HG03139 (cell line): Measurements from ENCODE around the gene RNF144A.

ENCODE experiments used
- ATAC-seq: cut with Tn5 transposase; IDR thresholded peaks from one replicate; pipeline ENCODE4 v1.9.1; 2021; ENCODE audit not compliant: unreplicated experiment

The RNF144A gene

DNA sequence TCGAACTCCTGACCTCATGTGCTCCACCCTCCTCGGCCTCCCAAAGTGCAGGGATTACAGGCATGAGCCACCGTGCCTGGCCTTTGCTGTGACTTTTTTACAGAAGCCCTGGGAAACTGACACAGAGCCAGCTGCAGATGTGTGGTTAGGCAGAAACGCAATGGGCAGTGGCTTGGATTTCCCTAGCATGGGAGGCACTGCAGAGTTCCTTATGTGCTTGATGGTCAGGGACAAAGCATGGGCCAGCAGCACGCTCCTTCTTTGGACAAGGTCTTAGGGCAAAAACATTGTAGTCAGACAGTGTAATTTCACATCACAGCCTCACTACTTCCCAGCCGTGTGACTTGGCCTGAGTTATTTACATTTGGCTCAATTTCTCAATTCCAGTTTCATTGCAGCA, 153.9 kb downstream of the RNF144A start:
- ATAC-seq = no peak

DNA sequence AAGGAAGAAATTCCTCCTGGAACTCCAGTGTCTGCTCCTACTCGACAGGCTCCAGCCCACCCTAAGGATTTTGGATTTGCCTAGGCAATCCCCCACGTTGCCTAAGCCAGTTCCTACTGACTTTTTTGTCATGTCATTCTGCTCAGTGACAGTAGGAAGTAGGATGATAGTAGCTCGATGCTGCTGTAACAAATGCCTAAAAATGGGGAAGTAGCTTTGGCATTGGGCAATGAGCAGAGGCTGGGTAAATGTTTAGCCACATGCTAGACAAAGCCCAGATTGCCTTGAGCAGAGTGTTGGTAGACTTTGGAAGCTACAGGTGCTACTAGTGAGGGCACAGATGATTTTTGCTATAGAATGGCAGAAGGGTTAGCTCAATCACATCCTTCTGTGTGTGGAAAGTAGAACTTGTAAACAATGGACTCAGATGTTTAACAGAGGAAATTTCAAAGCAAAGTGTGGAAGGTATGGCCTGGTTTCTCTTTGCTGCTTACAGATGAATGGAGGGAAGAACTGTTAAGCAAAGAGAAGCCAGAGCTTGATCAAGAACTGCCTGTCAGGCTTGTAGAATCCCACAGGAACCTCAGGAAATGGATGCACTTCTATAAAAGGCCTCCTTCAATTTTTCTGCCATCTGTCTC, 154.8 kb downstream of the RNF144A start:
- ATAC-seq = peak; percentile 72

GRCh38 chr2:7073901-7074300, 156.7 kb downstream of the RNF144A start:
- ATAC-seq = no peak

DNA sequence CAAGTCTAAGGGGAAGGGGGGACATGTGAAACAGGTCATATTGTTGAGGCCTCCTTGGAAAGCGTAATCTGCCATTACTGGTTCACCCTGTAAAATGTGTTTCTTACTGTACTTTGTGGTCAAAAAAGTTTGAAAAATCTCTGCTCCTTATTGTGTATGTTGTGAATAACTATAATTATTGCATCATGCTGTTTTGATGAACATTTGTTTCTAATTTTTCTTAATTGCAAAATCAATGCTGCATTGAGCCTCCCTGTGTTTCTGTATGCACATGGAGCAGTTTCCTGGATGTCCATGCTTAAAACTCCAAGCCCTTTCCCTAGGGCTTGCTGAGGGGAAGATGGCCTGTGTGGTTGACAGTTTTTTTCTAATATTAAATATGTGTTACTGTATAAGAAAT, 158.6 kb downstream of the RNF144A start:
- no peak for ATAC-seq

- no peak for ATAC-seq
Observed at GRCh38 chr2:7077660-7078267, 160.6 kb downstream of the RNF144A start.

DNA sequence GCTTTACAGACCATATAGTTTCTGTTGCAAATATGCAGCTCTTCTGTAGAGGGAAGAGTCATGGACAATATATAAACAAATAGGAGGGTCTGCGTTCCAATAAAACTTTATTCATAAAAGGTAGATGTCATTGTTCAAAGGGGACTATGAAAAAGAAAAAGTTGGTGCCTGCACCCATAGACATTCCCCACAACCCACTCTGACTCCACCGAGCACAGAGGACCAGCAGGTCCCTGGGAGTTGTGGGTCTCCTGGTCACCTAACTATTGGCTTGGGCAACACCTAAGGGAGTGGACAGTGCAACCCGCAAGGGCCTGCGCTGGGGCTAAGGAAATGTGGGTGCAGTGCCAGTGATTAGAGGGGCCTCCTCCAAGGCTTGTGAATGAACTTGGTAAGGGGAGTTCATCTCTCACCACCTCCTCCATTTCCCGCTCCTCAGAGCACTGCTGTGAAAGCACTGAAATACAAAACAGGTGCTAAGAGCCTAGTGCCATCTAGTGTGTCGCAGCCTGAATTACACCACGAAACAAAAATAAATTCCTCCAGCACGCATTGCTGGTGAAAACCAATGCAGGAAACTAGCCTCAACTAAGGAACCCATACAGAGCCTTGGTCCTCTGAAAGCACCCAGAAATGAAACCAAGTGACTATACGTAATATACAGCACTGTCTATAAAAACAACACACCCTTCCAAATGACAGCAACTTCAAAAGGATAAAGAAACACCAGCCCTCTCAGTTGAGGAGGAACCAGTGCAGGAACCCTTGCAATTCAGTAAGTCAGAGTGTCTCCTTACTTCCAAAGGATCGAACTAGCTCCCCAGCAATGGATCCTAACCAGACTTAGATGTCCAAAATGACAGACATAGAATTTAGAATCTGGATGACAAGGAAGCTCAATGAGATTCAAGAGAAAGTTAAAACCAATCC, 166.6 kb downstream of the RNF144A start:
- peak; percentile 80 for ATAC-seq

DNA sequence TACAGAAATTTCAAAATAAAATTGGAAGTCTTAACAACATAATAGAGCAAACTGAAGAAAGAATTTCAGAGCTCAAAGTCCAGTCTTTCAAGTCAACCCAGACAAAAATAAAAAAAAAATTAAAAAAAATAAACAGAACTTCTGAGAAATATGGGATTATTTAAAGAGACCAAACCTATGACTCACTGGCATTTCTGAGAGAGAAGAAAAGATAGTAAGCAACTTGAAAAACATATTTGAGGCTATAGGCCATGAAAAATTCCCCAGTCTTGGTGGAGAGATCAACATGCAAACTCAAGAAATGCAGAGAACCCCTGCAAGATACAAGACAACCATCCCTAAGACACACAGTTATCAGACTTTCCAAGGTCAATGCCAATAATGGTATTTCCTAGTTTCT, 167.4 kb downstream of the RNF144A start:
- ATAC-seq = no peak

GRCh38 chr2:7089284-7089683, 172.1 kb downstream of the RNF144A start:
- ATAC-seq = no peak

GRCh38 chr2:7089898-7090510, 172.8 kb downstream of the RNF144A start:
- no peak for ATAC-seq

- no peak for ATAC-seq
Observed at GRCh38 chr2:7093376-7093775, 176.2 kb downstream of the RNF144A start.
